ENCODE data around the gene FSHR.

FSHR gene, protein sequence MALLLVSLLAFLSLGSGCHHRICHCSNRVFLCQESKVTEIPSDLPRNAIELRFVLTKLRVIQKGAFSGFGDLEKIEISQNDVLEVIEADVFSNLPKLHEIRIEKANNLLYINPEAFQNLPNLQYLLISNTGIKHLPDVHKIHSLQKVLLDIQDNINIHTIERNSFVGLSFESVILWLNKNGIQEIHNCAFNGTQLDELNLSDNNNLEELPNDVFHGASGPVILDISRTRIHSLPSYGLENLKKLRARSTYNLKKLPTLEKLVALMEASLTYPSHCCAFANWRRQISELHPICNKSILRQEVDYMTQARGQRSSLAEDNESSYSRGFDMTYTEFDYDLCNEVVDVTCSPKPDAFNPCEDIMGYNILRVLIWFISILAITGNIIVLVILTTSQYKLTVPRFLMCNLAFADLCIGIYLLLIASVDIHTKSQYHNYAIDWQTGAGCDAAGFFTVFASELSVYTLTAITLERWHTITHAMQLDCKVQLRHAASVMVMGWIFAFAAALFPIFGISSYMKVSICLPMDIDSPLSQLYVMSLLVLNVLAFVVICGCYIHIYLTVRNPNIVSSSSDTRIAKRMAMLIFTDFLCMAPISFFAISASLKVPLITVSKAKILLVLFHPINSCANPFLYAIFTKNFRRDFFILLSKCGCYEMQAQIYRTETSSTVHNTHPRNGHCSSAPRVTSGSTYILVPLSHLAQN

DNA sequence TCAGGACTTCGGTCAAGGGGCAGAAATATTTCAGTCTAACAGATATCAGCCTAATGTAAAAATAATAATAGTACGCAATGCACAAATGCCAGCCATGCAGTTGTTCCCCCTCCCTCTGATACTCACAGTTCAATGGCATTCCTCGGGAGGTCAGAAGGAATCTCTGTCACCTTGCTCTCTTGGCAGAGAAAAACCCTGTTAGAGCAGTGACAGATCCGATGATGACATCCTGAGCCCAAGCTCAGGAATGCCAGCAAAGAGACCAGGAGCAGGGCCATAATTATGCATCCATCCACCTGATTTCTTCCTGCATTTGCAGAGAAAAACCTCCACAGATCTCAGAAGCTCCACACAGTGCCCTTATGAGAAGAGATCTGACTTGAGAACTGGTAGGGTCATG is at the start of gene FSHR:
FSHR (minus strand) TSS at position 376 of the 400 bp plus-strand sequence; CDS start at position 278, 98 bp downstream.
- no peak for DNase-seq (ENCODE audit: low read depth in 2 of 2)

- DNase-seq (ENCODE audit: low read depth in 2 of 2), result no peak
Measured at GRCh38 chr2:49199266-49199665, 45.0 kb upstream of the FSHR start.

DNA sequence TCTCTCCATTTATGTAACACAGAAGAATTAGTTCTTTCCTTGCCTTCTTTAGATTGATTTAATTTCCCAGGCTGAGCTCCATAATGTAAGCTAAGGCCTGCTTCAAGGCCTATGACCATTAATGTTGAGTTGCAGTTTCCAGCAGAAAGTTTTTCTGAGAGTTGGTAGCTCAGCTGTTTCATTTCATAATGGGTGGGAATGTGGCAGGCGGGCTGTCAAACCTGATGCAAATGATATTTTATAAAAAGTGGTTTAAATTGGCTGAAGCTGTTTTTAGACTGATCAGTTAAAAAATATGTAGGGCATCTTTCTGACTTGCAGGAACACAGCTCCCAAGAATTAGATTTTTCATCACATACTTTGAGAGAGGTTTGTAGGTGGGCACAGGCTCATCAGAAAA is 40.4 kb upstream of the FSHR start:
- no peak for DNase-seq (ENCODE audit: low read depth in 2 of 2)

DNA sequence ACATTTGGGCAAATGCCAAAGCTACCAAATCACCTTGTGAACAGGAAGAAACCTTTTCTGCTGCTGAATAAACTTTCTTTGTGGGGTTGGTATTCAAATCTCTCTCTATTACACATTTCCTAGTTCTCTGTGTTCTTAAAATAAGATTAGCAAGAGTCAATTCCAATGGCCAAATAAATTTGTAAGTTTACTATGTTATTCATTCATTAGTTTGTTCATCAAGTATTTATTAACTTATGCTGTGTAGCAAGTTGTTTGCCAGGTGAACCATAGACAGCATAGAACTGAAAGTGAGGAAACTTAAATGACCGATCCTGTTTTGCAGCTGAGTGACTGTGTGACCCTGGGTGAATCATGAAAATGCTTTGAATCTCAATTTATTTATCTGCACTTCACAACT is 37.7 kb upstream of the FSHR start:
- no peak for DNase-seq (ENCODE audit: low read depth in 2 of 2)

DNA sequence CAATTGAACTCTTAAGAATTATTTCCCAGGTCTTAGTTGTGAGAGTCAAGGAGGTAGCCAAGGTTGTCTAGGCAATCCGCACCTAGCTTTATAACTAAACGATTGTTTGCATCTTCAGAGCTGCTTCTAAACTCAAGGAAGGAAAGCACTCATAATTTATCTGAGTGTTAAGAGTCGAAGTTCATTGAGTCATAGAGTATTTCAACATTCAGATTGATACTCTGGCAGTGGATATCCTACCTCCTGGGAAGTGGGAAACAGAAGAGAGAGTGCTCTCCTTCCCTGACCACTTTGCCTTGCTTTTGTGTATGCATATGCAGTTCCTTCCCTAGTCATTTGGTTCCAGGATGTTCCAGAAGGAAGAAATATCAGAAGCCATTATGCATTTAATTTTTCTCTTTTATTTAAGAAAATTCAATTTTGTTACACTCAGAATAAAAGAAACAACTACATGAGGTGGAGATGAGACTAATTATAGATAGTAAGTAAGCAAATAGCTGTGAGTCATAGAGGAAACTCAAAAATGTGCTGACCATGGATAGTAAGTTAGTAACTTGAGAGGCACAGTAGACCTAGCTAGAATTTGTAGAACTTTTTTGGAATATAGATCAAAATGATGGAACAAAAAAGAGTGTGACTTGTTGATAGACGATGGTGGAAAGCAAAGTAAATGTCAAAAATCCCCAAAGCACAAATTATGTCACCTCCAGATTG is 35.4 kb upstream of the FSHR start:
- DNase-seq (ENCODE audit: low read depth in 2 of 2), result no peak

DNA sequence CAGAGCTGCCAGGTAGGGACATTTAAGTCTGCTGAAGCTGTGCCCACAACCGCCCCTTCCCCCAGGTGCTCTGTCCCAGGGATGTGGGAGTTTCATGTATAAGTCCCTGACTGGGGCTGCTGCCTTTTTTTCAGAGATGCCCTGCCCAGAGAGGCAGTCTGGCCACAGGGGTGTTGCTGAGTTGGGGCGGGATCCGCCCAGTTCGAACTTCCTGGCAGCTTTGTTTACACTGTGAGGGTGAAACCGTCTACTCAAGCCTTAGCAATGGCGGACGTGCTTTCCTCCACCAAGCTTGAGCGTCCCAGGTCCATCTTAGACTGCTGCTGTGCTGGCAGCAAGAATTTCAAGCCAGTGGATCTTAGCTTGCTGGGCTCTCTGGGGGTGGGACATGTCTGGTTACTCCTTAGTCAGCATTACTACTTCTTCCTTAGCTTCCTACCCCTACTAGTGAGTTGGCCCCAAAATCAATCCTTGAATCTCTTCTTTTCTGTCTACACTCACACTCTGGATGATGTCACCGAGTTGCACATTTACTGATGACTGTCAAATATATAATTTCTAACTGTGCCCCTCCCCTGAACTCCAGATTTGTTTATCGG is 31.8 kb upstream of the FSHR start:
- no peak for DNase-seq (ENCODE audit: low read depth in 2 of 2)

DNA sequence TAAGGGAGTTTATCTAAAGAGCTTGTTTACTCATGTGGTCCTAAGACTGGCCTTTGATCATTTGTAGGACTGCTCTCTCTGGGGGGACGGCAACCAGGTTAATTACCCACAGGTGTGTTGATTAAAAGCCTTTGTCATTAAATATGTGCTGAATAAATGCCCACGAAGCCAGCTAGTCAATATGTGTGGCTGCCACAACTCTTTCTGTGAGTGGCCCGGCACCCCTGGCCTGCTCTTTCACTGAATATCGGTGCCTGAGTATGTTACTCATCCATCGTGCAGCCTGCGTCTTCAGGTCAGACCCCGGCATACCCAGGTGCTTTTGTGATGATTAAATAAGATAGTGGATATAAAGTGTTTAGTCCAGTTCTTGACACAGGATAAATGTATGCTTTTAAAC is 24.3 kb upstream of the FSHR start:
- DNase-seq (ENCODE audit: low read depth in 2 of 2), result no peak

DNA sequence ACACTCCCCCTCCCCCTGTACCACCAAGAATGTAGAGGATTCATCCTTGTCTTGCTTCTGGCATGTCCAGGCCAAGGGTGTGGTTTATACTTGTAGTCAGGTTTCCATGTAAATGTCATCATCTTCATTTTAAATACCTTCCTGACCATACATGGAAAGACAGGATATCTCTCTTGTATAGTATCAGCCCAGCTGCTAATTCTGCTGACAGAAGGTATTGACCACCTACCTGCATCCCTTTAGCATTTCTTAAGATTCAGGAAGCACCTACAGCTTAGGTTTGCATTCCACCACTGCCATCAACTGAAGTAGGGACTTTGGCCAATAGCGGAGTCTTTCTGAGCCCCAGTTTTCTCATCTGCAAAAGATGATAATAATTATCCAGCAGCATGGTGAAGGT is 22.9 kb upstream of the FSHR start:
- no peak for DNase-seq (ENCODE audit: low read depth in 2 of 2)

DNA sequence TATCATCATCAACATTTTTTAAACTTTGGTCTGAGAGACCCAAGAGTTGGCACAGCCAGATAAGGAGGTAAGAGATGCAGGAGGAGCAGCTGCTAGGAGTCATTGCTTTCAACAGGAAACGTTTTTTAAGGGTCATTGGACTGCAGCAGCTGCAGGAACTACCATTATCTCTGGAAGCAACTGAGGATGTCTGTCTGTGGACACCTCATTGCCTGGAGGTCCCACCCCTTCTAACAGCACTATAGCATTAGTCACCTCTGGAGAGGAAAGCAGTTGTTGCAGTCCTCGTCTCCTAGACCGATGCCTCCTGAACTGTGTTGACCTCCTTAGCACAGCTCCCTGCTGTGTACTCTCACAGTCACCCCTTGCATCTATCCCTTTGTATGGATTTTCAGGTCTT is 21.5 kb upstream of the FSHR start:
- DNase-seq (ENCODE audit: low read depth in 2 of 2), result no peak

- DNase-seq (ENCODE audit: low read depth in 2 of 2), result no peak
Measured at GRCh38 chr2:49174750-49175149, 20.4 kb upstream of the FSHR start.

DNA sequence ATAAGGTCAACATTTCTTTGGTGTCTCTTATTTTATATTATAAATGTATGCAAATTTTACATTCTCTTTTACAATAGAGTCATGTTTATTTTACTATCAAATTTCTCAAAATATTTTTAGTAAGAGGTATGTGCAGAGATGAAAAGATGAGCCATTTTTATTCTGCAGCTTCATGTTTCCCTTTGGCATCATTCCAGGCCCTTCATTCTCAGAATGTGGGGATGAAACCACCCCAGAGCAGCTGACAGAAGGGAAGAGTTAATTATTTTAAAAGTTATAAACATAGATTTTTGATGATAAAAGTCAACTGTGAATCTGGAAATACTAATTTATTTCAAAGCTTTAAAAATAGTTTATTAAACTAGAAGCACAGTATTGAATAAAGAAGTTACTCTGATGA is 12.8 kb upstream of the FSHR start:
- DNase-seq (ENCODE audit: low read depth in 2 of 2), result no peak

GRCh38 chr2:49165662-49166061 is 11.3 kb upstream of the FSHR start:
- DNase-seq (ENCODE audit: low read depth in 2 of 2), result no peak

DNA sequence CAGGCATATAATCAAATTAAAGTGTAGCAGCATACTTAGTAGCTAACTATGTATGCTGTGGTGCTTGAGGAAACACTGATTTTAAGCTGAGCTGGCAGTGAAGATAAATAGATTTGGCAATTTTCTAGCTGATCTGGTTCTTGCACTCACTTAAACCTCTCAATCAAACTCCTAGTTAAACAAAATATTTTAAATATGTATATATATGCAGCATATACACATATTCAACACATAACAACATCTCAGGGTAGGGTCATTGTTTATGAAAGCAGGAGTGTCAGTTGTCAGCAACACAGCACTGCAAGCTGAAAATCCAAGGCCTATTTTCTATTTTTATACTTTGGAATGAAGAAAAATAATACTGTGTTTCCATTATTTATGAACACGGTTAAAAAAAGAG is 10.4 kb upstream of the FSHR start:
- no peak for DNase-seq (ENCODE audit: low read depth in 2 of 2)

DNA sequence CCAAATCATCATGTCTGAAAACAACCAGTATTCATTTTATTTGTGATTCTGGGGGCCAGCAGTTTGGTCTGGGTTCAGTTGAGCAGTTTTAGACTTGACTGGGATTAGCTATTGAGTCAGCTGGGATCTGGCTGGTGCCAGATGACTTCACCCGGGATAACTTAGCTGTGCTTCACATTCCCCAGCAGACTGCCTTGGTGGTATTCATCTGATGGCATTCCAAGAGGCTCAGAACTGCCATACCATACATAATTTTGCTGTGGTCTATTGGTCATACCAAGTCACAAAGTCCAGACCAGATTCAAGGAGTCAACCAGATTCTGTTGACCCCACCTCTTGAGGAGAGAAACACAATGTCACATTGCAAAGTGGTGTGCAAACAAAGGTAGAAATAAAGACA is 7.8 kb upstream of the FSHR start:
- no peak for DNase-seq (ENCODE audit: low read depth in 2 of 2)

GRCh38 chr2:49154891-49155290 is 576 bp upstream of the FSHR start:
- DNase-seq (ENCODE audit: low read depth in 2 of 2), result no peak

DNA sequence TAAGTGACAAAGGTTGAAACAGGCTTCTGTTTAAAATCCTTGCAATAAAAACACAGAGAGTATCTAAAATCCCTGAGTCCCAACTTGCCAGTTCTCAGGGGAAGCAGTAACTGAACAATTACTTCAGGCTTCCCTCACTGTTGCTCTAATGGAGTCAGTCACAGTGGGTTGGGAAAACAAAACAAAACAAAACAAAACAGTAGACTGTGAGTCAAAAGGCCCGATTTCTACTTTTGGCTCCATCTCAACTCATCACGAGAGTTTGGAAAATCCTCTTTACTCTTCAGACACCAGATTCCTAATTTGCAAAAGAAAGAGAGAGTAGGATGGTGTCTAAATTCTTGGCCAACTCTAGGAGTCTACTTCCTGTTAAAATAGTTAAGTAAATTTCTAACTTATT is 1.1 kb downstream of the FSHR start:
- DNase-seq (ENCODE audit: low read depth in 2 of 2), result no peak

- no peak for DNase-seq (ENCODE audit: low read depth in 2 of 2)
Measured at GRCh38 chr2:49152824-49153223, 1.5 kb downstream of the FSHR start.

DNA sequence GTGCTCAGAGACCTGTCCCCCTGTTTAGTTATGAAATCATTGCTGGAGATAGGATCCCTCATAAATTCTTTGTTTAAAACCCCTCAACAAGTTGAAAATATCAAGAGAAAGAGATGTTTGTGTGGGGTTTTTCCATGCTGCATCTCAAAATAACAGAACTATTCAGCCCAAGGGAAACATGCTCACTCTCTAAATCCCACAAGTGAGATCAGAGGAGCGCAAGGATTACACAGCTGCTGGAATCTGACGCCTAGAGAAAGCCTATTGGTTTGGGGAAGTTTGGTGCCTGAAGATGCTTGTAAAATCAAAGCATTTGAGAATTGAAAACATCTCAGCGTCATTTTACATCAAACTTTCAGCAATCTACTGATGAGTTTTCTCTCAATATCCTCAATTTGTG is 7.9 kb downstream of the FSHR start:
- DNase-seq (ENCODE audit: low read depth in 2 of 2), result no peak

GRCh38 chr2:49131801-49132200 is 22.5 kb downstream of the FSHR start:
- no peak for DNase-seq (ENCODE audit: low read depth in 2 of 2)

DNA sequence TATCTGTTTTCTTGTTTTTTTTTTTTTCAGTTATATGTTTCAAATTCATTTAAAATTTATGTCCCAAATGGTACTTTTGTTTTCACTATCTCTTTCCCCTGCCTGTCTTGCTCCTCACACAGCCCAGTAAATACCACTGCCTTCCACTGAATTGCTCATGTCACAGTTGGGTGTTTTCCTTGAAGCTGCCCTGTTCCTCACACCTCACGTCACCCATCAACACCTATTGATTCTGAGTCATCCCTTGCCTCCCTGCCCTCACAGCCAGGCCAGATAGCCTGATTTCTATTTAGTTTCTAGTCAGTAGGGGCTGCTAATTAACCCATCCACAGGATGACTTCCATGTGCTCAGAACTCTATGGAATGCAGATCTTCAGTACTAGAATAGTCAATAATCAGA is 25.3 kb downstream of the FSHR start:
- DNase-seq (ENCODE audit: low read depth in 2 of 2), result no peak

DNA sequence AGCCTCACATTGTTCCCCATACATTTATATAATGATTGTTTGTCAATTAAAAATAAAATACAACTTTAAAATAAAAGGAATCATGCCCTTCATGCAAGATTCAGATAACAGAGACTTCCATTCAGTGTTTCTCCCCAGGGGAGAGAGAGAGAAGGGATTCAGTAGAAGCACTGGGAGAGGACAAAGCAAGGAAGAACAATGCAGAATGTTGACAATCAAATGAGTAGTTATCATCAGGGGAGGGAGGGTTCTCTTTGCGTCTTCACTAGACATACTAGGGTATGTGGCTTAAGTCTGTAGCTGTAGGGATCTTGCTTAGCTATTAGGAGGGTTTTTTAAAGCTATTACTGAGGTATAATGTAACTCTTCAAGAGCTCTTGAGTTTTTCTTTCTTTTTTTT is 30.7 kb downstream of the FSHR start:
- DNase-seq (ENCODE audit: low read depth in 2 of 2), result no peak

- DNase-seq (ENCODE audit: low read depth in 2 of 2), result no peak
Measured at GRCh38 chr2:49122107-49122506, 32.2 kb downstream of the FSHR start.
